HepG2 (cell line): Measurements from ENCODE around the gene CDC20. TPM values are rescaled to one million over a fixed set of nuclear protein-coding genes. Genes with fewer than 3 reads are reported as not detected.

Experiments
- ATAC-seq: fragments of 200-7000 bp; cut with Tn5 transposase; 3 replicates; pipeline ENCODE4 v1.9.1; 2020; ENCODE audit warnings: mild to moderate bottlenecking, moderate library complexity
- BruUV-seq: library from RNA; stranded (reverse); fragments of 400-500 nt; replicated peaks from 2 replicates; lab custom pipeline; 2021; lab: Mats Ljungman, UMichigan
- CTCF ChIA-PET: fragments of 300-600 bp; formaldehyde crosslinking; extraction: SDS; loops from one replicate; lab custom pipeline; 2021; ENCODE audit warnings: low total read pairs, inconsistent platforms, low intra/inter-chr PET ratio; lab: Yijun Ruan, JAX
- POLR2A ChIA-PET: fragments of 350-600 bp; sonication (Branson Sonifier 250); formaldehyde crosslinking; loops from one replicate; lab custom pipeline; 2020; ENCODE audit warnings: antibody characterized with exemption, inconsistent platforms; lab: Yijun Ruan, JAX
- DNase-seq: peaks from one replicate; pipeline ENCODE4 v3.0.0-alpha.2; 2015; ENCODE audit warnings: low spot score
- FAIRE-seq: peaks from 3 replicates; lab custom pipeline; 2011; peaks lifted over from hg19 to GRCh38; lab: Jason Lieb, UNC
- H2AFZ ChIP-seq: one replicate; pipeline ENCODE4 v1.6.1; 2011; ENCODE audit warnings: low read length, inconsistent platforms
- H3K27ac ChIP-seq: fragments of 300-600 bp; 3 replicates; pipeline ENCODE4 v1.8.0; 2011; ENCODE audit warnings: mixed run types, mild to moderate bottlenecking, mixed read lengths, low read length, inconsistent platforms; ENCODE audit not compliant: insufficient read depth; ENCODE audit errors: extremely low read length
- H3K27me3 ChIP-seq, 2 experiments: fragments of 200-600 bp in 1 of 2; 2 replicates in 1 of 2; 3 replicates in 1 of 2; pipeline versions ENCODE4 v1.6.0 to v1.8.0; 2011; ENCODE audit warnings: low read length in 2 of 2, mild to moderate bottlenecking in 2 of 2, moderate library complexity in 2 of 2, inconsistent platforms in 1 of 2; ENCODE audit not compliant: insufficient read depth in 2 of 2, control insufficient read depth in 1 of 2
- H3K36me3 ChIP-seq, 2 experiments: fragments of 200-600 bp in 1 of 2; replicated peaks in 1 of 2; 2 replicates in 1 of 2; 3 replicates in 1 of 2; pipeline versions ENCODE4 v1.5.1 to v1.8.0; 2011; ENCODE audit warnings: low read length in 2 of 2, inconsistent platforms in 1 of 2; ENCODE audit not compliant: insufficient read depth in 2 of 2, control insufficient read depth in 1 of 2
- H3K4me1 ChIP-seq: 2 replicates; pipeline ENCODE4 v1.5.1; 2012; ENCODE audit warnings: low read length, inconsistent platforms; ENCODE audit not compliant: insufficient read depth
- H3K4me2 ChIP-seq: 2 replicates; pipeline ENCODE4 v1.6.0; 2011; ENCODE audit warnings: low read depth, low read length, inconsistent platforms
- H3K4me3 ChIP-seq, 3 experiments: fragments of 200-600 bp in 1 of 3; sonication (generic), shearing (Covaris generic) in 1 of 3; replicated peaks in 1 of 3; 2 replicates each; pipeline ENCODE4 v1.5.1; 2011 to 2016; ENCODE audit warnings: low read length in 3 of 3, inconsistent platforms in 2 of 3, low read depth in 2 of 3, mild to moderate bottlenecking in 2 of 3, control low read depth in 1 of 3, mixed read lengths in 1 of 3; ENCODE audit not compliant: insufficient read depth in 1 of 3
- H3K79me2 ChIP-seq: one replicate; pipeline ENCODE4 v1.6.1; 2011; ENCODE audit warnings: low read length, inconsistent platforms; ENCODE audit not compliant: insufficient read depth
- H3K9ac ChIP-seq: 2 replicates; pipeline ENCODE4 v1.6.0; 2011; ENCODE audit warnings: mild to moderate bottlenecking, low read depth, low read length, inconsistent platforms; ENCODE audit not compliant: insufficient read depth
- H3K9me3 ChIP-seq: 2 replicates; pipeline ENCODE4 v1.5.1; 2012; ENCODE audit warnings: mild to moderate bottlenecking, low read length
- H4K20me1 ChIP-seq: 2 replicates; pipeline ENCODE4 v1.6.0; 2011; ENCODE audit warnings: inconsistent platforms, mild to moderate bottlenecking, low read length, moderate library complexity; ENCODE audit not compliant: insufficient read depth
- DMAP1 ChIP-seq: IDR thresholded peaks from 2 replicates; pipeline ENCODE4 v1.6.1; 2016
- ELF1 ChIP-seq: sonication (generic); formaldehyde crosslinking; IDR thresholded peaks from 2 replicates; pipeline ENCODE4 v1.4.0; 2020; ENCODE audit warnings: missing genetic modification reagents
- HNRNPUL1 ChIP-seq: fragments of 200-400 bp; formaldehyde crosslinking; IDR thresholded peaks from 2 replicates; pipeline ENCODE4 v1.6.1; 2017; ENCODE audit warnings: low read depth, mild to moderate bottlenecking, low read length, moderate library complexity
- MAFF ChIP-seq: IDR thresholded peaks from 2 replicates; pipeline ENCODE4 v1.6.1; 2011; ENCODE audit warnings: low read depth, low read length, improper control_type of control experiment
- NCOA1 ChIP-seq: sonication (generic); formaldehyde crosslinking; IDR thresholded peaks from 2 replicates; pipeline ENCODE4 v1.9.0; 2021; ENCODE audit warnings: missing genetic modification reagents
- RERE ChIP-seq: IDR thresholded peaks from 2 replicates; pipeline ENCODE4 v1.6.1; 2016; ENCODE audit warnings: low read depth, missing genetic modification reagents, missing compliant biosample characterization
- SOX13 ChIP-seq, 3 experiments: fragments of 450-650 bp in 1 of 3; sonication (generic) in 1 of 3; formaldehyde crosslinking in 1 of 3; IDR thresholded peaks in 2 of 3; conservative IDR thresholded peaks in 1 of 3; 2 replicates each; pipeline versions ENCODE4 v1.5.0 to v1.6.1; 2016 to 2020; ENCODE audit warnings: antibody characterized with exemption in 1 of 3, mild to moderate bottlenecking in 1 of 3, missing compliant biosample characterization in 1 of 3, missing genetic modification reagents in 1 of 3, moderate library complexity in 1 of 3
- SOX6 ChIP-seq, 2 experiments: fragments of 450-650 bp in 1 of 2; sonication (generic) in 1 of 2; formaldehyde crosslinking in 1 of 2; IDR thresholded peaks; 2 replicates each; pipeline versions ENCODE4 v1.4.0 to v1.6.1; 2017 to 2020; ENCODE audit warnings: antibody characterized with exemption in 1 of 2, mild to moderate bottlenecking in 1 of 2, missing genetic modification reagents in 1 of 2
- ZMYM4 ChIP-seq: sonication (generic); formaldehyde crosslinking; IDR thresholded peaks from 2 replicates; pipeline ENCODE4 v1.8.1; 2023; ENCODE audit warnings: mild to moderate bottlenecking, missing genetic modification reagents
- ZNF331 ChIP-seq: sonication (generic); formaldehyde crosslinking; IDR thresholded peaks from 2 replicates; pipeline ENCODE4 v1.4.0; 2020; ENCODE audit warnings: missing genetic modification reagents
- ZNF777 ChIP-seq: sonication (generic); formaldehyde crosslinking; IDR thresholded peaks from 2 replicates; pipeline ENCODE4 v1.4.0; 2020; ENCODE audit warnings: missing genetic modification reagents
- ZNF839 ChIP-seq: sonication (generic); formaldehyde crosslinking; IDR thresholded peaks from 2 replicates; pipeline ENCODE4 v1.4.0; 2020; ENCODE audit warnings: missing genetic modification reagents, mild to moderate bottlenecking, borderline replicate concordance
- ZNF883 ChIP-seq: sonication (generic); formaldehyde crosslinking; IDR thresholded peaks from 2 replicates; pipeline ENCODE4 v1.5.1; 2020; ENCODE audit warnings: mild to moderate bottlenecking, missing genetic modification reagents; ENCODE audit errors: not compliant biosample characterization
- WGBS: methylation state at CpG from one replicate; pipeline ENCODE4 v1.1.6; 2017; ENCODE audit warnings: low lambda C conversion rate; 5-methylcytosine and 5-hydroxymethylcytosine counted together
- in situ Hi-C: cut with HindIII; loops from 2 replicates; pipeline ENCODE4 v1.10.0; 2017; ENCODE audit warnings: low pct_unique_long_range_greater_than_20kb; ENCODE audit not compliant: extremely low pct_ligation_motif_present
- intact Hi-C: fragments of 100-400 bp; cut with micrococcal nuclease; formaldehyde crosslinking; loops from one replicate; pipeline ENCODE4 v1.10.0; 2022; ENCODE audit not compliant: unreplicated experiment
- polyA plus RNA-seq, 8 experiments: library from polyadenylated mRNA; depleted of rRNA in 3 of 8; stranded (reverse) in 7 of 8; unstranded in 1 of 8; fragments of >200 nt; fragmentation: Illumina TruSeq in 4 of 8; extraction: Trizol in 4 of 8; gene quantifications; 2 replicates each; pipeline versions ENCODE4 v1.2.1 to v1.2.3, GENCODE V29; 2011 to 2016; ENCODE audit warnings: low read depth in 4 of 8, missing spikeins in 1 of 8, mixed read lengths in 1 of 8; ENCODE audit not compliant: insufficient read depth in 1 of 8
- total RNA-seq, 5 experiments: library from RNA; depleted of rRNA; stranded (reverse); fragments of >200 nt; fragmentation: Illumina TruSeq; extraction: Trizol; gene quantifications; 2 replicates each; pipeline ENCODE4 v1.2.3, GENCODE V29; 2016; ENCODE audit warnings: low read depth in 1 of 5
- TF ChIP-seq, protein P1 (sequence below): sonication (generic); formaldehyde crosslinking; IDR thresholded peaks from 2 replicates; pipeline ENCODE4 v1.4.0; 2020; ENCODE audit warnings: low read depth, mild to moderate bottlenecking, missing genetic modification reagents

CDC20 gene
- total and polyA plus RNA-seq, 2 of the 13 experiments (the other 11 are each of a cell fraction or from before 2014, with no cell fraction given) = 57.9 to 90.0 TPM

DNA sequence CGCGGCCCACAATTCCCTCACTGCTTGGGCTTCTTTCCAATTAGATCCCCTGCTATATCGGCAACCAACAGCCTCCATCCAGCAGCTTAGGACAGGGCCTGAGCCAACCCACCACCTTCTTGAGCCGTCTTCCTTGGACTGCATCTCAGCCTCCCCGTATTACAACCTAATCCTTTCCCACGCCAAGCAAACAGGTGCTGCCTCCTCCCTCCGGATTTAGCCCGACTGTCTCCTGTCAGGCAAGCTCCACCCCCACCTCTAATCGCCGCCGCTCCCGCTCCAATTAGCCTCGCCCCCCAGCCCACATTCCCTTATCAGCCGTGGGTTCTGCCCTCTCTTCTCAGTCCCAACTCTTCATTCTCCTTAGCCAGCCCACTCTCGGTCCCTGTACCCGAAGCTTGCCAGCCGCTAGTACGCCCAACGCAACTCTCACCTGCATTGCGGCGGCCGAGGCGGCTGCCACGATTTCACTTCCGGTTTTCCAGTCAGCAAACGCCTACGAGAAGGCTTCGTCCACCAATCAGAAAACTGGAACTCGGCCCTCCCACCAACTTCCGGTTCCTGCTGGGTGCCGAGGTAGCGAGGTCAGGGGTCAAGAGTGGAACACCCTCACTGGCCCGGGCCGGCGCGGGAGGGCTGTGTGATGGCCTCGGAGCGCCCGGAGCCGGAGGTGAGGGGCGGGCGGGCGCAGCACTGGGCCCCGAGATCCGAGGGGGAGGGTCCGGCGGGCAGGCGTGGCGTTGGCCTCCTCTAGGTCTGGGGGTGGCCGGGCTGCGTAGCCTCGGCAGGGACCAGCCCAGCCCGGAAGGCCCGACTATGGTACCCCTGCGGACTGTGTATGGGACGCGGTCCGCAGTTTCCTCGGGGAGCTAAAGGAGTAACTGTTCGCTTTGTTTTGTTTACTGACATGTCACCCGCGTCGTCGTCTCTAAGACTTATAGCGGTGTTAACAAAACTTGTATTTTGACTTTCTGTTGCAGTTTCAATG is 30.8 kb downstream of the CDC20 start, which contains the start of the genes MED8 and SZT2 (continued):
- TF ChIP-seq, protein P1, sequence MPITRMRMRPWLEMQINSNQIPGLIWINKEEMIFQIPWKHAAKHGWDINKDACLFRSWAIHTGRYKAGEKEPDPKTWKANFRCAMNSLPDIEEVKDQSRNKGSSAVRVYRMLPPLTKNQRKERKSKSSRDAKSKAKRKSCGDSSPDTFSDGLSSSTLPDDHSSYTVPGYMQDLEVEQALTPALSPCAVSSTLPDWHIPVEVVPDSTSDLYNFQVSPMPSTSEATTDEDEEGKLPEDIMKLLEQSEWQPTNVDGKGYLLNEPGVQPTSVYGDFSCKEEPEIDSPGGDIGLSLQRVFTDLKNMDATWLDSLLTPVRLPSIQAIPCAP (CRISPR knock-in tag) = 0 out of 2 replicates have a peak, but pooled peaks have one; percentile 49
- TF ChIP-seq ZNF883 = peak; percentile 95
- TF ChIP-seq NCOA1 (CRISPR knock-in tag) = no peak

GRCh38 chr1:43392702-43393101 is 33.9 kb downstream of the CDC20 start:
- H3K36me3 ChIP-seq = peaks cover 0 to 2% of the 10 kb centered on the region in 2 experiments; a peak in 1 of 5 replicates
- H3K27ac ChIP-seq = no peak overlapping the region
- WGBS = 91% methylated on average over 3 of the region's 3 CpGs
- ChIA-PET POLR2A (no interaction called here), CTCF (no interaction called here)
- H3K4me1 ChIP-seq = peaks cover 22% of the 10 kb centered on the region
- H3K9ac ChIP-seq = no peak overlapping the region
- no peaks in the 10 kb centered on the region for H3K9me3 ChIP-seq
- no peak for FAIRE-seq
- no TSS peak for BruUV-seq
- peaks cover 27% of the 10 kb centered on the region for H3K79me2 ChIP-seq
- no peak for DNase-seq
- no peak for ATAC-seq
- no peak overlapping the region for H2AFZ ChIP-seq
- H3K27me3 ChIP-seq = peaks cover 0 to 3% of the 10 kb centered on the region in 2 experiments; a peak in 1 of 5 replicates
- H3K4me2 ChIP-seq = no peak overlapping the region
- TF ChIP-seq ZNF839 (no peak), HNRNPUL1 (no peak), SOX13 (IDR thresholded peaks at IDR 0.05) (no peak), SOX13 (CRISPR knock-in tag; conservative IDR thresholded peaks at IDR 0.05 in 1 of 2, IDR thresholded peaks at IDR 0.05 in 1 of 2) (no peak), RERE (CRISPR knock-in tag) (no peak), DMAP1 (CRISPR knock-in tag) (no peak), ZNF777 (CRISPR knock-in tag) (no peak), ELF1 (CRISPR knock-in tag) (no peak), ZMYM4 (no peak), MAFF (no peak), ZNF331 (CRISPR knock-in tag) (no peak), SOX6 (IDR thresholded peaks at IDR 0.05) (no peak), SOX6 (CRISPR knock-in tag; IDR thresholded peaks at IDR 0.05) (no peak)
- no peak overlapping the region for H3K4me3 ChIP-seq
- H4K20me1 ChIP-seq = no peaks in the 10 kb centered on the region
- intact Hi-C loops = no loop called here
- in situ Hi-C loops = no loop called here
